Mammary epithelial cell (primary cell): ENCODE data around the gene RGS14.

Experiments
- CTCF ChIP-seq, 2 donors: IDR thresholded peaks in 1 of 2; conservative IDR thresholded peaks in 1 of 2; 2 replicates each; pipeline ENCODE4 v1.5.1; 2011 to 2012; ENCODE audit warnings: inconsistent platforms in 2 of 2, low read length in 2 of 2, mild to moderate bottlenecking in 2 of 2, control low read depth in 1 of 2, low read depth in 1 of 2; ENCODE audit not compliant: insufficient read depth in 1 of 2; ENCODE audit errors: extremely low read depth in 1 of 2
- EZH2 ChIP-seq: IDR thresholded peaks from 2 replicates; pipeline ENCODE4 v1.6.1; 2012; ENCODE audit warnings: low read length, inconsistent platforms, borderline replicate concordance

DNA sequence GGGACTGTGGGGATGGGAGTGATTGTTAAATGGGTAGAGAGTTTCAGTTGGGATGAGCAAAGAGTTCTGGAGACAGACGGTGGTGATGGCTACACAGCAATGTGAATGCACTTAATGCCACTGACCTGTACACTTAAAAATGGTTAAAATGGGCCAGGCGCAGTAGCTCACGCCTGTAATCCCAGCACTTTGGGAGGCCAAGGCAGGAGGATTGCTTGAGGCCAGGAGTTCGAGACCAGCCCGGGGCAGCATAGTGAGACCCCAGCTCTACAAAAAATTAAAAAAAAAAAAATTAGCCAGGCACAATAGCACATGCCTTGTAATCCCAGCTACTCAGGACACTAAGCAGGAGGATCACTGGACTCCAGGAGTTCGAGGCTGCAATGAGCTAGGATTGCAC is 13.9 kb upstream of the RGS14 start:
- TF ChIP-seq CTCF (conservative IDR thresholded peaks at IDR 0.05 in 1 of 2, IDR thresholded peaks at IDR 0.05 in 1 of 2; ENCODE audit: extremely low read depth in 1 of 2, insufficient read depth in 1 of 2, low read depth in 1 of 2, low read length in 2 of 2) (no peak), EZH2 (no peak)
